Effector CD8-positive, alpha-beta T cell (primary cell): ENCODE measurements around the gene KIAA0319L.
"Not testable (repeated sequence)": the region's sequence is repeated elsewhere in the genome, so short reads cannot be mapped to it uniquely, and the experiment has no call there.

Experiments used
- DNase-seq: peaks from one replicate; lab custom pipeline; 2025; lab: John Stamatoyannopoulos, UW
- total RNA-seq, 4 experiments: gene quantifications; one replicate each; lab custom pipeline; 2026; lab: John Stamatoyannopoulos, UW

Gene KIAA0319L
- total RNA-seq: 83.1 to 145 (median 118) reads per million in 4 experiments

DNA sequence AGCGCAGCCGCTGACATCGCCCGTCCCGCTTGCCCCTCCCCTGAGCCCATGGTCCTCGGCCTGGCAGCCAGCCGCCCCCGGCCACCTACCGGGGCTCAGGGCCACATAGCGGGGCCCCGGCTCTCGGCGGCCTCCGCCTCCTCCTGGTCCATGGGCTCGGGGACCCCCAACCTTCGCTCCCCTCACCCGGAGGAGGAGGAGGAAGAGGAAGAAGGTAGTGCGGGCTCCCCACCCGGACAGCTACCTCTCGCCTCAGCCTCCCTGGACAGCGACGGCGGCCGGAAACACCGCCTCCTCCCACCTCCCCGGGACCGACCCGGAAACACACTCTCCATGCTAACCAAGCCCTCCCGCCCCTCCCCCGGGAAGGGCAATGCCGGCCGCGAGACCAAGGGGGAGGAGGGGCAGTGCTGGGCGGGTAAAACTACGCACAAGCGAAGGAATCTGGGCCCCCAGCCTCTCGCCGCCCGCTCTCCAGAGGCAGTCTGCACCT lies at the start of gene KIAA0319L:
Gene KIAA0319L (minus strand): TSS at position 286 of the 493 bp plus-strand sequence. CDS start 2,912 bp downstream, outside the sequence.
- DNase-seq: no peak

DNA sequence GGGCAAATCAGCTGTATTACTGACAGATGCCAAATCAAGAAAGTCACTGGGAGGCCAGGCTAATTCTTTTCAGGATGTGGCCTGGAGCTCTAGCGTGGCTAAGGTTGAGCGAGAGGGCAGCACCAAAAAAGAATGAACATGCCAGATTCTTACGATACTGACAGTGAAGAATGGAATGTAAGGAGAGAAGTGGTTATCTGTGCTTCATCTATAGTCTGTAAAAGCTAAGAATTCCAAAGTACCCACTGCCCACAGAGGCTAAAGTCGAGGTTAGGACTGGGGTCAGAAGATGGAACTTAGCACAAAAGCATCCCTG lies 48.6 kb upstream of the KIAA0319L start:
- DNase-seq: no peak

GRCh38 chr1:35605071-35605866 lies 48.1 kb upstream of the KIAA0319L start:
- DNase-seq: no peak

- no peak for DNase-seq
These were observed 46.7 kb upstream of the KIAA0319L start for GRCh38 chr1:35603941-35604340.

GRCh38 chr1:35603468-35603867 lies 46.3 kb upstream of the KIAA0319L start:
- DNase-seq: no peak

DNA sequence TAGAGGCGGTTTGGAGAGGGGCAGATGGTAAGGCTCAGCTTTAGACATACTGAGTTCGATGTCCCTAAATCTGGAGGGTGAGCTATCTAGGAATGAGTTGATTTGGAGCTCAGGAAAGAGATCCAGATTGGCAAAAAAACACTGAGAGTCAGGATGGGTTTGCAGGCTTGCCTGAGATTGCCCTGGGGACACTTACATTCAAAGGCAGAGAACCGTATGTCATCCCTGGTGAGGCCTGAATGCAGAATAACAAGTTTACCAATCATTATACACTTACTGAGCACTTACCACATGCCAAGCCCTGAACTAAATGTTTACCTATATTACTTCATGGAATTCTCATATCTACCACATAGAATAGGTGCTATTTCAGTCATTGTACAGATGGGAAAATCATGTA lies 43.4 kb upstream of the KIAA0319L start:
- DNase-seq: no peak

GRCh38 chr1:35599411-35599810 lies 42.2 kb upstream of the KIAA0319L start:
- no peak for DNase-seq

DNA sequence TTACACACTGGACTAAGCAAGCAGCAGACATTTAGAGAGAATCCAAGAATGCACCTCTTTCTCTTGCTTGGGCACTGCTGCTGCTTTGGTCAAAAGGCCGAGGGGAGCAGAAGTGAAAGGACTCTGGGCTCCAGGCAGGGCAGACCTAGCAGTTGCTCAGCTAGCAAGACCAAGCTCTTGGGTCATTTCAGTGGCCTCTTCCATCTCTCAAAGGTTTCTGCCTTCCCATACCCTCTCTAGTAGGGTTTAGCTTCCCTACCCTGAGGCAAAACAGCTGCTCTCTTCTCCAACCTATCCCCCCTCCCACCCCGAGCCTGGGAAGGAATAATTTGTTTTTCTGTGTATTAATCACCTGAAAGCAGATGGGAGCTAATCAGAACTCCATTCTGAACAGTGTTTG lies 41.7 kb upstream of the KIAA0319L start:
- no peak for DNase-seq

GRCh38 chr1:35597870-35598269 lies 40.7 kb upstream of the KIAA0319L start:
- no peak for DNase-seq

DNA sequence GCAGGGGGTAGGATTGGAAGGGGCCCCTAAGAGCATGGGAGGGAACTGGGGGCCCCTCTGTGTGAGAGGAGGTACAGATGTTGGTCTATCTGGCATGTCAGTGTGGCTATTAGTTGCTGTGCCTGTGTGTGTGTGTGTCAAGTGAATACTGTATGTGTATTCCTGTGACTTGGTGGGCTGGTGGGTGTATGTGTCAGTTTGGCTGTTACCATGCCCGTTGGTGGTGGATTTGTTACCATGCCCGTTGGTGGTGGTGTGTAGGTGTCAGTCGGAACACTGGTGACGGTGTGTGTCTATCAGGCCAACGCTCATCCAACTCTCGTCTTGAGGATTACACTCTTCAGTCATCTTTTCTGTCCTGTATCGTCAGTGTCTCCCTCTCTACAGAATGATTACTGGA lies 38.5 kb upstream of the KIAA0319L start:
- DNase-seq: no peak

DNA sequence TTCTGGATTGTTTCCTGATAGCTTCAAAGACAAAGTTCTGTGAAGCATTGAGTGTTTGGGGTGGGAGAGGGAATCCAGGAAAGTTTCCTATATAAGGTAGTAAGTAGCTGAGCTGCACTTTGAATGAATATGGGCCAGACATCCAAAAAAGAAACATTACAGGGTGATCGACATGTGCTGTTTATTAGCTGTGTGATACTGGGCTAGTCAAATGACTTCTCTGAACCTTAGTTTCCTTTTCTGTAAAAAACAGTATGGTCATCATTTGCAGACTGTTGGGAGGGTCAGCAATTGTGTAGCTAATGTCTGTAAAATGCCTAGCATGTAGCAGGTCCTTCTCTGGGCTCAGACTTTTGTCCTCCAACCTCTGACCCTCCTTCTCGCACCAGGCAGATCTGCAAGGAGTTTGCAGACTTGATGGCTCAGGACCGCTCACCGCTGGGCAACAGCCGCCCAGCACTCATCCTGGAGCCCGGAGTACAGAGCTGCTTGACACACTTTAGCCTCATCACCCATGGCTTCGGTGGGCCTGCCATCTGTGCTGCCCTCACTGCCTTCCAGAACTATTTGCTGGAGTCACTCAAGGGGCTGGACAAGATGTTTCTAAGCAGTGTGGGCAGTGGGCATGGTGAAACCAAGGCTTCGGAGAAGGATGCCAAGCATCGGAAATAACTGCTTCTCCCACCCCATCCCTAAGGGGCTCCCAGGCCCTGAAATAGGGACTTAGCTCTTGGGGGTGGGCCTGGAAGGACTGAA lies 37.0 kb upstream of the KIAA0319L start:
- no peak for DNase-seq

DNA sequence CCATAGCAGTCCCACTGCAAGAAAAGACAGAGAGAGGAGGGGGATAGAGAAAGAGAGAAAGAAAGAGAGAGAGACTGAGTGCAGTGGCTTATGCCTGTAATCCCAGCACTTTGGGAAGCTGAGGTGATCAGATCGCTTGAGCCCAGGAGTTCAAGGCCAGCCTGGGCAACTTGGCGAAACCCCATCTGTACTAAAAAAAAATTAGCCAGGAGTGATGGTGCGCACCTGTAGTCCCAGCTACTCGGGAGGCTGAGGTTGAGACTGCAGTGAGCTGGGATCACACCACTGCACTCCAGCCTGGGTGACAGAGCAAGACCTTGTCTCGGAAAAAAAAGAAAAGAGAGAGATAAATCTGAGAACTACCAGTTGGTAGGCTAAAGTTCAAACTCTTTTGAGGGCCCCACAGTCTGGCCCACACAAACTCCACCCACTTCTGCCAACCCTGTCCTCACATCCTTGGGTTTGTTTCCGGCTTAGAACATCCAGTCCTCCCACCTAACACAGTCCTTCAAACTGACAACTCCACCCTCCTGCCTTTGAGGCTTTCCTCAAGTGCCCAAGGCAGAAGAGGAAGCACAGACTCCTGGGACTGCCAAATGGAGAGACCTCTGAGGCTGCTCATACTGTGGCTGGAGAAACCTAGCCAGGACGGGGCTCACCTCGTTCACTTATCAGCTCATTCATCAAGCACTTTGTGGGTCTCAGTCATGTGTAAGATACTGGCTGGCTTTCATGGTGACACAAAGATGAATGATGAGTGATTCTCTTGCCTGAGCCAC lies 36.0 kb upstream of the KIAA0319L start:
- no peak for DNase-seq

DNA sequence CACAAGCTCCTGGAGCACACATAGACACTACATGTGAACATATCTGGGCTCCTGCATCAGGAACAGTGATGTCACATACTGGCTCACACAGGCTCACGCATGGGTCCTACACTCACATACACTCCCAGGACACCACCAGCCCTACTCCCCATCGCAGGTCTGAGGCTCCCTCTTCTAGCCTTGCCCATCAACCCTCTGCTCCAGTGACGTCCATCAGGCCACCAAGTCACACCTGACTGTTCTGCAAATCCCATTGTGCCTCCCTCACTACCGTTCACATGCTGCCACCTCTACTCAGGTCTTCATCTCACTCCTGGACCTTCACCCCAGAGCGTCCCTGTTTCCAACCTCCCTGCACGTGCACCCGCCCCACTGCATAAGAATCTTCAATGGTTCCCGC lies 34.0 kb upstream of the KIAA0319L start:
- no peak for DNase-seq

DNA sequence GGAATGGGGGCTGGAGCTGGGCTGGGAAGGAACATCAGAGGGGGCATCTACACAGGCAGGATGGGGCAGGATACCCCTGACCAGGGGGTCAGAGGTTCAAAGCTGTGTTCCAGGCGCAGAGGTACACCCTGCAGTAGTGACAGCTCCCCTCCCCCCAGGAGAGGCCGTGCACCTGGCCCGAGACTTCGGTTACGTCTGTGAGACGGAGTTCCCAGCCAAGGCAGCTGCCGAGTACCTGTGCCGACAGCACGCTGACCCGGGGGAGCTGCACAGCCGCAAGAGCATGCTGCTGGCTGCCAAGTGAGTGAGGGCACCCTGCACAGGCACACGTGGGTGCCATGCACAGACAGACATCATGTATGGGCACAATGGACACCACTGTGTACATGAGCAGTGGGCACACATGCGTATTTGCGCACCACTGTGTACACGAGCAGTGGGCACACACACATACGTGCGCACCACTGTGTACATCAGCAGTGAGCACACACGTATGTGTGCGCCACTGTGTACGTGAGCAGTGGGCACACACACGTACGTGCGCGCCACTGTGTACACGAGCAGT lies 33.4 kb upstream of the KIAA0319L start:
- no peak for DNase-seq

DNA sequence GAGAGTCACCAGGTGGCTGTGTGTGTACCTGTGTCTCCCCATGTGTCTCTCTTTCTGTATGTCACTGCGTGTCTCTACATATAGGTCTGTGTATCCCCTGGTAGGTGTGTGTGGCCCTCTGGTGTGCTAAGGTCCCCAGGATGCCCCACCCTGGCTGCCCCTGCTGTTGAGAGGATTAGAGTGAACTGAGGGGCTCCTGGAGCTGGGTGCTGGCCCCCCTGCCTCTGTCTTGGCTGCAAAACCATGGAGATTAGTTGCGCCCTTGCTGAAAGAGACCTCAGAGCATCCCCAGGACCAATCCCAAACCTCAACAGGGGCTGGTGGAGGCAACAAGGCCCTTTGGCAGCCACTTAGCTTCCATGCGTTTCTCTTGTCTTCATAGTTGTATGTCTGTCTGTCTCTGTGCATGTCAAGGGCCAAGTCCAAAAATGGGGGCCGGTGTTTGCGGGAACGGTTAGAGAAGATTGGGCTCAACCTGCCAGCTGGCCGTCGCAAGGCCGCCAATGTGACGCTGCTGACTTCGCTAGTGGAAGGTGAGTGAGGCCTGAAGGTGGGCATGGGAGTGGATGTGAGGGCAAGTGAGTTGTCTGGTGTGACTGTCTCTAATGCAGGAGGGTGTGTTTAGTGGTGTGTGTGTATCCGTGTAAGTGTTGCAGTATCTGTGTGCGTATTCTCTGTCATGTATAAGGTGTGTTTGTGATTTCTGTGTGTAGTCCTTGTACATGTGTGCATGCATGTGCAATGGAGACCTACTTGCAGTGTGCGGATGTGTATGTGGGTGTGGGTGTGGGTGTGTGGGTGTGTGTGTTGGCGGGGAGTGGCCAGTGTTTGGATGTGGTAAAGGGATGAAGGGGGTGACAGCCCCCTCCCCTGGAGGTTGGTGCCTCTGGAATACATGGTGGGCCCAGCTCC lies 32.6 kb upstream of the KIAA0319L start:
- DNase-seq: no peak

GRCh38 chr1:35588197-35588910 lies 31.2 kb upstream of the KIAA0319L start:
- no peak for DNase-seq

DNA sequence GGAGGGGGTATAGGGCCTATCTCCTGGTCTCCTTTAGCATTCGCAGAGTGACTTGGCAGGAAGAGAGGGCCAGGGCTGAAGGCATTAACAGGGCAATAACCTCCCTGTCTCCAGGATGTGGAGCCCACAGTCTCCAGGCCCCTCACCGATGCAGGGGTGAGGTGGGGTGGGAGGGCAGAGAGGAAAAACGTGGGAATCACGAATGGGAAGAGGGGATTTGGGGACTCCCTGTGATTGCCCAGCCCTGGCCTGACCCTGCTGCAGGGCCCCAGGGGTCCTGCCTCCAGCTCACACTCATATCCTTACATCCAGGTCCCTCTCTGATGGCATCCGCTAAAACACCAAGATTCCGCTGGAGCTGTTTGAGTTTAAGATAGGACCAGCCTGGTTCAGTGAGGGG lies 30.5 kb upstream of the KIAA0319L start:
- no peak for DNase-seq

DNA sequence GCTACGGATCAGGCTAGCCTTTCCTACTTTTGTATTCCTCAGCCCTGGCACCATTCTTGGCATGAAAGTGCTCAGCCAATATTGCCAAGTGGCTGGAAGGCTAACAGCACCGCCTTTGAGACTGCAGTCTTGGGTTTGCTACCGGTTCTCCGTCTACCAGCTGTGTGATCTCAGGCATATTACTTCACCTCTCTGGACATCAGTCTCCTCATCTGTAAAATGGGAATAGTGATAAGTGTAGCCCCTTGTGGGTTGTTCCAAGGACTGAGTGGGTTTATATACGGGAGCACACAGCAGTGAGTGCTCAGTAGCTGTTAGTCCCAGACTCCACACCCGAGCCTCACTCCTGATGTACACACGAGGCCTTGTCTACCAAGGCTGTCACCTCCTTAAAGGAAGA lies 29.6 kb upstream of the KIAA0319L start:
- DNase-seq: no peak

DNA sequence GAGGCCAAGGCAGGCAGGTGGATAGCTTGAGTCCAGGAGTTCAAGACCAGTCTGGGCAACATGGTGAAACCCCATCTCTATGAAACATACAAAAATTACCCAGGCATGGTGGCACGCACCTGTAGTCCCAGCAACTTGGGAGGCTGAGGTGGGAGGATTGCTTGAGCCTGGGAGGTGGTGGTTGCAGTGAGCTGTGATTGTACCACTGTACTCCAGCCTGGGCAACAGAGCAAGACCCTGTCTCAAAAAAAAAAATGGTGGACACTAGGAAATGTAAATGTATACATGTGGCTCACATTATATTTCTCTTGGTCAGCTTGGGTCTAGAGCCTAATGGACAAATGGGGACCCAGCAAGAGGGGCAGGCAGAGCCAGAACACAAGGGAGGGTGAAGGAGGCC lies 28.6 kb upstream of the KIAA0319L start:
- DNase-seq: not testable (repeated sequence)

DNA sequence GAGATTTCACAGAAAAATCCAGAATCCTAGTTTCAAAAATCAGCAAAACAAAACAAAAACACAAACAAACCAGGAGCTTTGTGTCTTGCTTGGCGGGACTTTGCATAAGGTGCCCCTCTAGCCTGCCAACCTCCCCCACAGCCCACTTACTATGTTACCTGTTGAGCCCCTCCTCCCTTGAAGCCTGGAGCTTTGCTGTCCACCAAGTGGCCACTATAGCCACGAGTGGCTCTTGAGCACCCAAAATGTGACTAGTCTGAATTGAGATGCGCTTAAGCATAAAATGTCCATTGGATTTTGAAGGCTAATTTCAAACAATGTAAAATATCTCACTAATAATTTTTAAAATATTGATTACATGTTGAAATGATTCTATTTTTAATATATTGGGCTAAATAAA lies 28.1 kb upstream of the KIAA0319L start:
- DNase-seq: no peak
